Measurements from ENCODE around the gene SAMD9L. TPM values are rescaled to one million over a fixed set of nuclear protein-coding genes. Genes with fewer than 3 reads are reported as not detected.
A peak's percentile ranks its signal among the peaks of the same experiment; 100 is the strongest.

Gene SAMD9L
- total and polyA plus RNA-seq, 2 experiments from 2014 or later = 17.0 to 19.9 TPM

DNA sequence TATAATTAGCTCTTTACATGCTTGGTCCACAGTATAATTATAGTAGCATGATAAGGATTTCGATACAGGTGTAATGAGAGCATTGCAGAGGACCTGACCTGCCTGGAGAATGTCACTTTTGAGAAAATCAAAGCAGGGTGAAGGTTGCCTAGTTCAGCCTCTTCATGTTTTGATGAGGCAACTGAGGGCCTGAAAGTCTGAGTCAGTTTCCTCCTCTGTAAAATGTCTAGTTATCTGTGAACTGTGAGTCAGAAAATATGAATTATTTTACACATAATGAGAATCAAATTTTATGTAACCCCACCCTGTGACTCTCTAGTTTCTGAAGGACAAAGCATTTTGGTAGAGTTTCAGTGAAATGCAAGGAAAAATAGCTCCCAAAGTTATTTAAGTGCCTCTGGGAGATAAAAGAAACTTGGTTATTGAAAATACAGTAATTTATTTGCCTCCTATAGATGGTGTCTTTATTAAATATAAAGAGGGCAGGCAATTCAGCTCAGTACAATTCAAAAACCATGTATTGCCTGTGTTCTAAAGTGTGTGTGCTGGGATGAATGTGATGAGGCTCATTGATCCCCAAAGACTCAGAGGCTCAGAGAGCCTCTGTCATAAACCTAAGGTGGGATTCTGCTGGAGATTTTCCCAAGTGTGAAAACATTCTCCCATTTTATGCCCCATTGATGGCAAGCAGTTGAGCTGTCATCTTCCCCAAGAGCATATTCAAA lies 37.3 kb upstream of the SAMD9L start:
- 0 to 5% methylated on average over 1 of the region's 1 CpG for WGBS, 2 experiments (ENCODE audit: low coverage in 1 of 2, low lambda C conversion rate in 2 of 2, missing lambda C conversion rate in 2 of 2)
- Histone ChIP-seq H3K4me3 (no peak overlapping the region), H4K20me1 (ENCODE audit: insufficient read depth) (no peaks in the 10 kb centered on the region), H3K27me3 (replicated peaks; ENCODE audit: insufficient read depth) (peaks cover 32% of the 10 kb centered on the region), H3K9me2 (ENCODE audit: insufficient read depth) (peaks cover 4% of the 10 kb centered on the region; the same call in 1 of the 2 replicates), H3K9ac (no peak overlapping the region), H3F3A (ENCODE audit: insufficient read depth) (no peaks in the 10 kb centered on the region), H3K9me3 (ENCODE audit: low read depth) (no peaks in the 10 kb centered on the region), H3K4me1 (ENCODE audit: insufficient read depth) (peaks cover 10% of the 10 kb centered on the region), H3K36me3 (ENCODE audit: low read depth) (no peaks in the 10 kb centered on the region), H3K4me2 (ENCODE audit: unreplicated experiment) (no peak overlapping the region), H3K27ac (no peak overlapping the region), H2AFZ (no peak overlapping the region), H3K79me2 (ENCODE audit: insufficient read depth) (no peaks in the 10 kb centered on the region)
- in situ Hi-C loops (cut with MboI) = no loop called here
- DNase-seq = peak; percentile 54
- TF ChIP-seq EZH2phosphoT487 (IDR thresholded peaks at IDR 0.05; ENCODE audit: insufficient read depth, low read depth) (no peak), EZH2 (IDR thresholded peaks at IDR 0.05; ENCODE audit: insufficient read depth, poor library complexity, severe bottlenecking) (no peak)

DNA sequence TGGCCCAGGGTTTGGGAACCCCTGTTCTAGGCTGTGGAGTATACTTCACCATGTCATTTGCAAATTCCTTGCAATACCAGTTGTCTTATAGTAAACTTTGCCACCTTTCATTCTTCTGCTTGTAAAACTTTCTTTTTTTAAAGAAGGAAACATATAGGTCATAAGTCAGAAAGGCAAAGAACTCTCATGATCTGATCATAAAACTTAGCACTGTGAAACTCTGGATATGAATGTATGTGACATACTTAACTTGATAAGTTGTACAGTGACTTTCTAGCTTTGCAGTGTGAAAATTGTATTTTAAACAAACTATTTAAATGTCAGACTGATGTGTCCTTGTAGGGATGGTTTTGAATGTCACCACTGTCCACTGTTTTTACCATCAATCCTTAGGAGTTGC lies 31.0 kb upstream of the SAMD9L start:
- Histone ChIP-seq H3K9me3 (ENCODE audit: low read depth) (no peaks in the 10 kb centered on the region), H3K4me3 (no peak overlapping the region), H3K4me1 (ENCODE audit: insufficient read depth) (no peaks in the 10 kb centered on the region), H2AFZ (no peak overlapping the region), H3F3A (ENCODE audit: insufficient read depth) (no peaks in the 10 kb centered on the region), H4K20me1 (ENCODE audit: insufficient read depth) (no peaks in the 10 kb centered on the region), H3K79me2 (ENCODE audit: insufficient read depth) (no peaks in the 10 kb centered on the region), H3K9me2 (ENCODE audit: insufficient read depth) (peaks cover 4% of the 10 kb centered on the region; the same call in 1 of the 2 replicates), H3K9ac (no peak overlapping the region), H3K27ac (no peak overlapping the region), H3K36me3 (ENCODE audit: low read depth) (no peaks in the 10 kb centered on the region), H3K27me3 (replicated peaks; ENCODE audit: insufficient read depth) (peaks cover 32% of the 10 kb centered on the region), H3K4me2 (ENCODE audit: unreplicated experiment) (no peak overlapping the region)
- TF ChIP-seq EZH2 (IDR thresholded peaks at IDR 0.05; ENCODE audit: insufficient read depth, poor library complexity, severe bottlenecking) (no peak), EZH2phosphoT487 (IDR thresholded peaks at IDR 0.05; ENCODE audit: insufficient read depth, low read depth) (no peak)
- no peak for DNase-seq
- in situ Hi-C loops (cut with MboI) = no loop called here

DNA sequence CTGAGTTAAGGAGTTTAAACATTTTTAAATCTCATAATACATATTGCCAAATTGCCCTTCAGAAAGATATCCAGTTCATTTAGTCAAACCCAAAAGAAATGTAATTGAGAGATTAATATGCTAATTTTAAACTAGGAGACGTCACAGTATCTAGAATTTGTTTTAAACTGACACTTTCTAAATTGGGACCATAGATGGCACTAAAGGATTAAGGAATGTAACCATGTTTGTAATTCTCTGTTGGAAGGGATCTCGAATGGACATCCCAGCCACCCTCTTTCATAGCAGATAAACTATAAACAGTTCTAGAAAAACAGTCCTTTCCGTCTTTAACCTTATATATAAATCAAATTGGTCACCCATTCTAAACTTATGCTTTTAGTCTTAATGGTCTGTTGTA lies 30.0 kb upstream of the SAMD9L start:
- Histone ChIP-seq H2AFZ (no peak overlapping the region), H3K36me3 (ENCODE audit: low read depth) (no peaks in the 10 kb centered on the region), H3K9me3 (ENCODE audit: low read depth) (no peaks in the 10 kb centered on the region), H3K4me3 (no peak overlapping the region), H4K20me1 (ENCODE audit: insufficient read depth) (no peaks in the 10 kb centered on the region), H3K9ac (no peak overlapping the region), H3K27ac (no peak overlapping the region), H3F3A (ENCODE audit: insufficient read depth) (no peaks in the 10 kb centered on the region), H3K79me2 (ENCODE audit: insufficient read depth) (no peaks in the 10 kb centered on the region), H3K27me3 (replicated peaks; ENCODE audit: insufficient read depth) (peaks cover 32% of the 10 kb centered on the region), H3K4me2 (ENCODE audit: unreplicated experiment) (no peak overlapping the region), H3K9me2 (ENCODE audit: insufficient read depth) (peaks cover 1% of the 10 kb centered on the region; the same call in 1 of the 2 replicates), H3K4me1 (ENCODE audit: insufficient read depth) (no peaks in the 10 kb centered on the region)
- peak; percentile 47 for DNase-seq
- in situ Hi-C loops (cut with MboI) = no loop called here
- WGBS, 2 experiments (ENCODE audit: low coverage in 1 of 2, low lambda C conversion rate in 2 of 2, missing lambda C conversion rate in 2 of 2) = 2% methylated on average over 3 of the region's 3 CpGs
- TF ChIP-seq EZH2phosphoT487 (IDR thresholded peaks at IDR 0.05; ENCODE audit: insufficient read depth, low read depth) = no peak
- TF ChIP-seq EZH2 (IDR thresholded peaks at IDR 0.05; ENCODE audit: insufficient read depth, poor library complexity, severe bottlenecking) = no peak

DNA sequence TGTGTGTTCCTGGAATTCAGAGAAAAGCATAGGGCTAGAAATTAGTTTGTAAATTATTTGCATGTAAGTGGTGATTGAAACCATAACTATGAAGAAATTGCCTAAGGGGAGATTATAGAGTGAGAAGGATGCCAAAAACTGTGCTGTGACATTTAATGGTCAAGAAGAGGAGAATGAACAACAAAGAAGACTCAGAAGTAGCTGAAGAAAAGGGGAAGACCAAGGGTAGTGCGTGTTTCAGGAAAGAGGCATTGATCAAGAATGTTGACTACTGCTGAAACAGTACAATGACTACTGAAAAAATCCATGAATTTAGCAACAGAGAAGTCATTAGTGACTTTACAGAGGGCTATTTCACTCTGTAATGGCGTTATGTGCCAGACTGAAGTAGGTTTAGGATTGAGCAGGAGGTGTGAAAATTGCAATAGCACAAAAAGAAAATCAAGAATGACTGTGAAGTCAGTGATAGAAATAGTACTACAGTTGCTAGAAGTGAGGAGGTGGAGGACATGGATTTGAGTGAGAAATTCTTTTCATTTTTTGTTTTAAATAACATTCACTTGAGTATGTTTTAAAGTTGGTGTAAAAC lies 28.9 kb upstream of the SAMD9L start:
- Histone ChIP-seq H3K36me3 (ENCODE audit: low read depth) (no peaks in the 10 kb centered on the region), H3K4me3 (no peak overlapping the region), H3K9ac (no peak overlapping the region), H3K79me2 (ENCODE audit: insufficient read depth) (no peaks in the 10 kb centered on the region), H3F3A (ENCODE audit: insufficient read depth) (no peaks in the 10 kb centered on the region), H3K27ac (no peak overlapping the region), H3K9me3 (ENCODE audit: low read depth) (no peaks in the 10 kb centered on the region), H4K20me1 (ENCODE audit: insufficient read depth) (no peaks in the 10 kb centered on the region), H3K27me3 (replicated peaks; ENCODE audit: insufficient read depth) (peaks cover 25% of the 10 kb centered on the region), H3K4me1 (ENCODE audit: insufficient read depth) (no peaks in the 10 kb centered on the region), H3K4me2 (ENCODE audit: unreplicated experiment) (no peak overlapping the region), H3K9me2 (ENCODE audit: insufficient read depth) (no peaks in the 10 kb centered on the region), H2AFZ (no peak overlapping the region)
- in situ Hi-C loops (cut with MboI) = no loop called here
- 28 to 31% methylated on average over 2 of the region's 2 CpGs for WGBS, 2 experiments (ENCODE audit: low coverage in 1 of 2, low lambda C conversion rate in 2 of 2, missing lambda C conversion rate in 2 of 2)
- DNase-seq = peak; percentile 37
- TF ChIP-seq EZH2 (IDR thresholded peaks at IDR 0.05; ENCODE audit: insufficient read depth, poor library complexity, severe bottlenecking) (no peak), EZH2phosphoT487 (IDR thresholded peaks at IDR 0.05; ENCODE audit: insufficient read depth, low read depth) (no peak)

All from GM23248 (cell line).